GM18508 (cell line): ENCODE data around the gene CLPSL2.
"Not testable (repeated sequence)": the region's sequence is repeated elsewhere in the genome, so short reads cannot be mapped to it uniquely, and the experiment has no call there.

Source experiments
- ATAC-seq: cut with Tn5 transposase; IDR thresholded peaks from one replicate; pipeline ENCODE4 v1.9.1; 2021; ENCODE audit warnings: moderate number of reproducible peaks; ENCODE audit not compliant: insufficient read depth, unreplicated experiment

CLPSL2 gene

GRCh38 chr6:35776364-35777215 lies at the start of gene CLPSL2:
TSS of gene CLPSL2 (plus strand) at chr6:35776598. CDS start at chr6:35776619, 21 bp downstream.
- no peak for ATAC-seq

GRCh38 chr6:35727231-35727934 lies 49.0 kb upstream of the CLPSL2 start:
- ATAC-seq: no peak

- no peak for ATAC-seq
These were observed 48.3 kb upstream of the CLPSL2 start for GRCh38 chr6:35727935-35728682.

GRCh38 chr6:35728683-35729678 lies 47.4 kb upstream of the CLPSL2 start:
- ATAC-seq: no peak

- ATAC-seq: no peak
These were observed 46.7 kb upstream of the CLPSL2 start for GRCh38 chr6:35729722-35730121.

GRCh38 chr6:35730745-35731413 lies 45.5 kb upstream of the CLPSL2 start:
- ATAC-seq: no peak

GRCh38 chr6:35731414-35731735 lies 45.0 kb upstream of the CLPSL2 start:
- no peak for ATAC-seq

- ATAC-seq: no peak
These were observed 44.5 kb upstream of the CLPSL2 start for GRCh38 chr6:35731736-35732532.

- ATAC-seq: no peak
These were observed 42.8 kb upstream of the CLPSL2 start for GRCh38 chr6:35733633-35734032.

- not testable (repeated sequence) for ATAC-seq
These were observed 42.1 kb upstream of the CLPSL2 start for GRCh38 chr6:35734319-35734718.

GRCh38 chr6:35735452-35735851 lies 40.9 kb upstream of the CLPSL2 start:
- ATAC-seq: no peak

GRCh38 chr6:35736253-35736894 lies 40.0 kb upstream of the CLPSL2 start:
- no peak for ATAC-seq

- ATAC-seq: no peak
These were observed 39.4 kb upstream of the CLPSL2 start, which contains the start of gene ARMC12 for GRCh38 chr6:35736982-35737412. TSS of gene ARMC12 (plus strand) at chr6:35737032. CDS start at chr6:35737109, 77 bp downstream.

GRCh38 chr6:35737413-35738211 lies 38.8 kb upstream of the CLPSL2 start:
- no peak for ATAC-seq

GRCh38 chr6:35739645-35740524 lies 36.5 kb upstream of the CLPSL2 start:
- no peak for ATAC-seq

- ATAC-seq: no peak
These were observed 33.6 kb upstream of the CLPSL2 start for GRCh38 chr6:35742842-35743241.
